Endothelial cell of umbilical vein (primary cell): ENCODE results near the gene ATP2B2. TPM values are rescaled to one million over a fixed set of nuclear protein-coding genes. Genes with fewer than 3 reads are reported as not detected.

ENCODE experiments used
- BruUV-seq: library from RNA; stranded (reverse); fragments of 400-500 nt; replicated peaks from 2 replicates; lab custom pipeline; 2021; lab: Mats Ljungman, UMichigan
- CTCF ChIA-PET: fragments of 300-600, 350-600 bp; sonication (Branson Sonifier 250); formaldehyde crosslinking; loops from one replicate; lab custom pipeline; 2021; ENCODE audit warnings: antibody characterized with exemption, inconsistent platforms; lab: Charles Lee
- POLR2A ChIA-PET: fragments of 300-600, 350-600 bp; sonication (Branson Sonifier 250); formaldehyde crosslinking; loops from one replicate; lab custom pipeline; 2021; ENCODE audit warnings: antibody characterized with exemption, inconsistent platforms; lab: Charles Lee
- DNase-seq: peaks from one replicate; pipeline ENCODE4 v3.0.0-alpha.2; 2011; ENCODE audit warnings: low read depth, low spot score
- FAIRE-seq: peaks from 2 replicates; lab custom pipeline; 2011; peaks lifted over from hg19 to GRCh38; lab: Jason Lieb, UNC
- H2AFZ ChIP-seq: 2 replicates; pipeline ENCODE4 v1.6.0; 2012; ENCODE audit warnings: low read depth, low read length, control low read depth, inconsistent platforms
- H3K27ac ChIP-seq: 2 replicates; pipeline ENCODE4 v1.5.1; 2011; ENCODE audit warnings: low read depth, mild to moderate bottlenecking, control low read depth, low read length, moderate library complexity; ENCODE audit not compliant: insufficient read depth
- H3K27me3 ChIP-seq, 2 experiments: 2 replicates each; pipeline versions ENCODE4 v1.6.0 to v1.6.1; 2011; ENCODE audit warnings: low read length in 2 of 2, mixed read lengths in 1 of 2; ENCODE audit not compliant: control insufficient read depth in 2 of 2, insufficient read depth in 2 of 2
- H3K36me3 ChIP-seq, 2 experiments: 2 replicates in 1 of 2; 3 replicates in 1 of 2; pipeline ENCODE4 v1.5.1; 2011; ENCODE audit warnings: low read length in 2 of 2, mild to moderate bottlenecking in 1 of 2, moderate library complexity in 1 of 2; ENCODE audit not compliant: control insufficient read depth in 2 of 2, insufficient read depth in 2 of 2; ENCODE audit errors: extremely low read depth in 1 of 2
- H3K4me1 ChIP-seq: 3 replicates; pipeline ENCODE4 v1.5.1; 2011; ENCODE audit warnings: mild to moderate bottlenecking, low read length; ENCODE audit not compliant: control insufficient read depth, insufficient read depth; ENCODE audit errors: extremely low read depth
- H3K4me2 ChIP-seq: 2 replicates; pipeline ENCODE4 v1.6.1; 2011; ENCODE audit warnings: low read length, control low read depth, mixed read lengths; ENCODE audit not compliant: insufficient read depth
- H3K4me3 ChIP-seq, 3 experiments: fragments of 200-600 bp in 1 of 3; sonication (generic), shearing (Covaris generic) in 1 of 3; replicated peaks in 1 of 3; 2 replicates each; pipeline ENCODE4 v1.5.1; 2011 to 2016; ENCODE audit warnings: control low read depth in 3 of 3, low read length in 3 of 3, mild to moderate bottlenecking in 2 of 3, inconsistent platforms in 1 of 3, low read depth in 1 of 3, moderate library complexity in 1 of 3; ENCODE audit not compliant: insufficient read depth in 1 of 3
- H3K79me2 ChIP-seq: 2 replicates; pipeline ENCODE4 v1.6.0; 2012; ENCODE audit warnings: low read length, inconsistent platforms; ENCODE audit not compliant: control insufficient read depth, insufficient read depth
- H3K9ac ChIP-seq: replicated peaks from 2 replicates; pipeline ENCODE3; 2011; ENCODE audit warnings: low read length, control low read depth; ENCODE audit not compliant: insufficient read depth; ENCODE audit errors: extremely low read depth
- H3K9me1 ChIP-seq: replicated peaks from 3 replicates; pipeline ENCODE4 v1.6.0; 2011; ENCODE audit warnings: mild to moderate bottlenecking, low read length; ENCODE audit not compliant: control insufficient read depth, insufficient read depth; ENCODE audit errors: extremely low read depth
- H3K9me3 ChIP-seq: replicated peaks from 2 replicates; pipeline ENCODE4 v1.5.1; 2012; ENCODE audit warnings: low read length, inconsistent platforms; ENCODE audit not compliant: control insufficient read depth, insufficient read depth
- H4K20me1 ChIP-seq: replicated peaks from 2 replicates; pipeline ENCODE3; 2011; ENCODE audit warnings: mild to moderate bottlenecking, low read length; ENCODE audit not compliant: control insufficient read depth, insufficient read depth; ENCODE audit errors: extremely low read depth
- EZH2 ChIP-seq: IDR thresholded peaks from 2 replicates; pipeline ENCODE4 v1.6.1; 2012; ENCODE audit warnings: borderline replicate concordance, low read depth, mild to moderate bottlenecking, moderate library complexity, low read length, inconsistent platforms; ENCODE audit not compliant: severe bottlenecking
- FOS ChIP-seq: IDR thresholded peaks from 2 replicates; pipeline ENCODE4 v1.6.1; 2011; ENCODE audit warnings: mild to moderate bottlenecking, low read length, moderate library complexity, borderline replicate concordance; ENCODE audit not compliant: insufficient read depth
- GATA2 ChIP-seq: IDR thresholded peaks from 2 replicates; pipeline ENCODE4 v1.7.0; 2011; ENCODE audit warnings: low read depth, mild to moderate bottlenecking, moderate library complexity, mixed read lengths, low read length; ENCODE audit not compliant: insufficient read length, insufficient read depth
- JUN ChIP-seq: IDR thresholded peaks from 2 replicates; pipeline ENCODE4 v1.6.1; 2011; ENCODE audit warnings: borderline replicate concordance, low read depth; ENCODE audit not compliant: insufficient read length, insufficient read depth
- MYC ChIP-seq: IDR thresholded peaks from one replicate; pipeline ENCODE4 v1.6.1; 2011; ENCODE audit warnings: mild to moderate bottlenecking, low read depth, low read length
- POLR2A ChIP-seq: IDR thresholded peaks from 2 replicates; pipeline ENCODE4 v1.6.1; 2012; ENCODE audit warnings: low read depth, mild to moderate bottlenecking, control low read depth, low read length
- POLR2AphosphoS5 ChIP-seq: IDR thresholded peaks from 2 replicates; pipeline ENCODE4 v1.6.1; 2012; ENCODE audit warnings: low read depth, mild to moderate bottlenecking, control low read depth, low read length, moderate library complexity; ENCODE audit not compliant: insufficient read depth
- dilution Hi-C: fragments of 300-500 bp; cut with MboI; formaldehyde crosslinking; loops from one replicate; pipeline ENCODE4 v1.15.0; 2019; ENCODE audit warnings: low sequenced_read_pairs; ENCODE audit not compliant: extremely low pct_ligation_motif_present
- intact Hi-C: fragments of 100-400 bp; cut with micrococcal nuclease; formaldehyde crosslinking; loops from one replicate; pipeline ENCODE4 v1.10.0; 2022
- polyA plus RNA-seq, 4 experiments: library from polyadenylated mRNA; depleted of rRNA in 3 of 4; stranded (reverse) in 3 of 4; unstranded in 1 of 4; fragments of >200 nt; gene quantifications; 2 replicates each; pipeline versions ENCODE4 v1.2.1 to v1.2.3, GENCODE V29; 2011 to 2012; ENCODE audit warnings: missing spikeins in 1 of 4
- total RNA-seq: library from RNA; stranded (reverse); gene quantifications from 2 replicates; pipeline ENCODE4 v1.2.3, GENCODE V29; 2021
- TF ChIP-seq, protein P1 (sequence below): IDR thresholded peaks from 2 replicates; pipeline ENCODE4 v1.6.1; 2011; ENCODE audit not compliant: insufficient read depth, insufficient read length
- TF ChIP-seq, protein P2 (sequence below), 2 donors: IDR thresholded peaks; 1 replicate in 1 of 2; 2 replicates in 1 of 2; pipeline ENCODE4 v1.5.1; 2011; ENCODE audit warnings: low read length in 2 of 2, mild to moderate bottlenecking in 2 of 2, moderate library complexity in 2 of 2, control low read depth in 1 of 2, inconsistent platforms in 1 of 2, low read depth in 1 of 2; ENCODE audit not compliant: insufficient read depth in 1 of 2; ENCODE audit errors: extremely low read depth in 1 of 2

ATP2B2 gene
- total and polyA plus RNA-seq, 2 donors (not counting 3 experiments of a cell fraction or from before 2014, with no cell fraction given), result not detected

DNA sequence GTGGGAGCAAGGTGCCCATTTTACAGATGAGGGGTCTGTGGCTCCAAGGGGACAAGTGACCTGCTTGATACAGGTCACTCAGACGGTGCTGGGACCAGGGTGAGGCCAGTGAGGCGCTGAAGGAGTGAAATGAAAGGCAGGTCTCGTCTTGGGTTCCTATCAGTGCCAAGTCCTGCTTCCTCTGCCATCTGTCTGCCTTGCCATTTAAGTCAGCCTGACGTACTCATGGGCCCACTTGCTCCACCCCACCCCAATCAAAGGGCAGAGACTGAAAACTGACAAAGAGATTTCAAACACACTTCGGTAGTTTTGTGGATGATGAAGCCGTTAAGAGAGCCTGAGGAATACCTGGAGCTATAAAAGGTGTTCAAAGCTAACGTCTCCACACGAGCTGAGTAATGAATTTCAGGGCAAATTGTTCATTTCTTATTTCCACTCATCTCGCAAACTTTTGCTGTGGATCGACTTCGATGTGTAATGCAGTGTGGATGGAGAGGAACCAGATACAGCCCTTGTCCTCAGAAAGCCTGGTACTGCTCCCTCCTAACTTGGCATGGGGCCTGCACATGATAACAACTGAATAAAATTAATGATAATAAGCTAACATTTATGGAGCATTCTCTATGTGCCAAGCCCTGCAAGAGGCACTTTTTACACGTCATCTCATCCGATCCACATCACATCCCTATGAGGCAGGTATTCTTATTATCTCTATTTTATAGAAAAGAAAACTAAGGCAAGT lies 36.6 kb downstream of the ATP2B2 start:
- no TSS peak for BruUV-seq
- Histone ChIP-seq H3K36me3 (no peaks in the 10 kb centered on the region), H3K9ac (no peak overlapping the region), H3K9me1 (no peaks in the 10 kb centered on the region), H3K9me3 (no peaks in the 10 kb centered on the region), H2AFZ (no peak overlapping the region), H3K4me3 (no peak overlapping the region), H3K79me2 (no peaks in the 10 kb centered on the region), H3K4me2 (no peak overlapping the region), H3K4me1 (no peaks in the 10 kb centered on the region), H3K27me3 (no peaks in the 10 kb centered on the region), H3K27ac (no peak overlapping the region), H4K20me1 (no peaks in the 10 kb centered on the region)
- DNase-seq (no peak), FAIRE-seq (no peak)
- dilution Hi-C loops (no loop called here), intact Hi-C loops (no loop called here)
- no peak for TF ChIP-seq GATA2
- no peak for TF ChIP-seq EZH2
- no peak for TF ChIP-seq JUN
- no peak for TF ChIP-seq POLR2A
- no peak for TF ChIP-seq FOS
- TF ChIP-seq MYC, result no peak
- TF ChIP-seq, protein P1, sequence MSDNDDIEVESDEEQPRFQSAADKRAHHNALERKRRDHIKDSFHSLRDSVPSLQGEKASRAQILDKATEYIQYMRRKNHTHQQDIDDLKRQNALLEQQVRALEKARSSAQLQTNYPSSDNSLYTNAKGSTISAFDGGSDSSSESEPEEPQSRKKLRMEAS, result no peak
- TF ChIP-seq, protein P2, sequence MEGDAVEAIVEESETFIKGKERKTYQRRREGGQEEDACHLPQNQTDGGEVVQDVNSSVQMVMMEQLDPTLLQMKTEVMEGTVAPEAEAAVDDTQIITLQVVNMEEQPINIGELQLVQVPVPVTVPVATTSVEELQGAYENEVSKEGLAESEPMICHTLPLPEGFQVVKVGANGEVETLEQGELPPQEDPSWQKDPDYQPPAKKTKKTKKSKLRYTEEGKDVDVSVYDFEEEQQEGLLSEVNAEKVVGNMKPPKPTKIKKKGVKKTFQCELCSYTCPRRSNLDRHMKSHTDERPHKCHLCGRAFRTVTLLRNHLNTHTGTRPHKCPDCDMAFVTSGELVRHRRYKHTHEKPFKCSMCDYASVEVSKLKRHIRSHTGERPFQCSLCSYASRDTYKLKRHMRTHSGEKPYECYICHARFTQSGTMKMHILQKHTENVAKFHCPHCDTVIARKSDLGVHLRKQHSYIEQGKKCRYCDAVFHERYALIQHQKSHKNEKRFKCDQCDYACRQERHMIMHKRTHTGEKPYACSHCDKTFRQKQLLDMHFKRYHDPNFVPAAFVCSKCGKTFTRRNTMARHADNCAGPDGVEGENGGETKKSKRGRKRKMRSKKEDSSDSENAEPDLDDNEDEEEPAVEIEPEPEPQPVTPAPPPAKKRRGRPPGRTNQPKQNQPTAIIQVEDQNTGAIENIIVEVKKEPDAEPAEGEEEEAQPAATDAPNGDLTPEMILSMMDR (IDR thresholded peaks at IDR 0.05; ENCODE audit: extremely low read depth in 1 of 2, insufficient read depth in 1 of 2, low read depth in 1 of 2, low read length in 2 of 2), result no peak
- TF ChIP-seq POLR2AphosphoS5, result no peak
- ChIA-PET POLR2A (no interaction called here), CTCF (no interaction called here)
